ENCODE data around the gene TLE5.
"Not testable (repeated sequence)": the region's sequence is repeated elsewhere in the genome, so short reads cannot be mapped to it uniquely, and the experiment has no call there.

Gene TLE5

GRCh38 chr19:3058009-3058820 lies 4.1 kb downstream of the TLE5 start:
- no peaks in the 10 kb centered on the region for H3K27me3 Mint-ChIP-seq
- no peak overlapping the region for H3K4me3 Mint-ChIP-seq
- peaks cover 4% of the 10 kb centered on the region for H3K36me3 Mint-ChIP-seq
- H3K4me1 Mint-ChIP-seq = peaks cover 68% of the 10 kb centered on the region
- no peaks in the 10 kb centered on the region for H3K9me3 Mint-ChIP-seq
- H3K27ac Mint-ChIP-seq = peak overlapping the region; percentile 55

- H3K27ac Mint-ChIP-seq = peak overlapping the region; percentile 72
- no peaks in the 10 kb centered on the region for H3K27me3 Mint-ChIP-seq
- H3K4me3 Mint-ChIP-seq = no peak overlapping the region
- H3K9me3 Mint-ChIP-seq = no peaks in the 10 kb centered on the region
- peaks cover 67% of the 10 kb centered on the region for H3K4me1 Mint-ChIP-seq
- H3K36me3 Mint-ChIP-seq = peaks cover 4% of the 10 kb centered on the region
These were observed 5.0 kb downstream of the TLE5 start for GRCh38 chr19:3057275-3057714.

- H3K4me1 Mint-ChIP-seq = peaks cover 67% of the 10 kb centered on the region
- peak overlapping the region; percentile 48 for H3K27ac Mint-ChIP-seq
- H3K27me3 Mint-ChIP-seq = no peaks in the 10 kb centered on the region
- H3K36me3 Mint-ChIP-seq = peaks cover 4% of the 10 kb centered on the region
- no peak overlapping the region for H3K4me3 Mint-ChIP-seq
- H3K9me3 Mint-ChIP-seq = no peaks in the 10 kb centered on the region
These were observed 5.7 kb downstream of the TLE5 start for GRCh38 chr19:3056417-3057088.

GRCh38 chr19:3055741-3056416 lies 6.4 kb downstream of the TLE5 start:
- Mint-ChIP-seq H3K36me3 (peaks cover 4% of the 10 kb centered on the region), H3K4me3 (no peak overlapping the region), H3K9me3 (no peaks in the 10 kb centered on the region), H3K4me1 (peaks cover 65% of the 10 kb centered on the region), H3K27ac (no peak overlapping the region), H3K27me3 (no peaks in the 10 kb centered on the region)

GRCh38 chr19:3054972-3055740 lies 7.1 kb downstream of the TLE5 start:
- peaks cover 61% of the 10 kb centered on the region for H3K4me1 Mint-ChIP-seq
- no peaks in the 10 kb centered on the region for H3K27me3 Mint-ChIP-seq
- H3K4me3 Mint-ChIP-seq = no peak overlapping the region
- no peaks in the 10 kb centered on the region for H3K9me3 Mint-ChIP-seq
- H3K36me3 Mint-ChIP-seq = peaks cover 4% of the 10 kb centered on the region
- peak overlapping the region; percentile 52 for H3K27ac Mint-ChIP-seq

- H3K4me3 Mint-ChIP-seq = no peak overlapping the region
- no peaks in the 10 kb centered on the region for H3K9me3 Mint-ChIP-seq
- H3K4me1 Mint-ChIP-seq = peaks cover 54% of the 10 kb centered on the region
- peaks cover 4% of the 10 kb centered on the region for H3K36me3 Mint-ChIP-seq
- H3K27me3 Mint-ChIP-seq = no peaks in the 10 kb centered on the region
- peak overlapping the region; percentile 52 for H3K27ac Mint-ChIP-seq
These were observed 7.9 kb downstream of the TLE5 start for GRCh38 chr19:3054265-3054971.

GRCh38 chr19:3053780-3054179 lies 8.5 kb downstream of the TLE5 start:
- Mint-ChIP-seq H3K4me3 (no peak overlapping the region), H3K9me3 (no peaks in the 10 kb centered on the region), H3K36me3 (peaks cover 4% of the 10 kb centered on the region), H3K27me3 (no peaks in the 10 kb centered on the region), H3K4me1 (peaks cover 57% of the 10 kb centered on the region), H3K27ac (no peak overlapping the region)

GRCh38 chr19:3053218-3053621 lies 9.1 kb downstream of the TLE5 start:
- Mint-ChIP-seq H3K9me3 (no peaks in the 10 kb centered on the region), H3K27me3 (no peaks in the 10 kb centered on the region), H3K4me1 (peaks cover 51% of the 10 kb centered on the region), H3K36me3 (peaks cover 4% of the 10 kb centered on the region), H3K27ac (no peak overlapping the region), H3K4me3 (no peak overlapping the region)

GRCh38 chr19:3050016-3050415 lies 12.3 kb downstream of the TLE5 start:
- not testable (repeated sequence) for H3K9me3 Mint-ChIP-seq, H3K4me3 Mint-ChIP-seq, H3K27ac Mint-ChIP-seq, H3K27me3 Mint-ChIP-seq, H3K36me3 Mint-ChIP-seq
- peaks cover 36% of the 10 kb centered on the region for H3K4me1 Mint-ChIP-seq

GRCh38 chr19:3049089-3049488 lies 13.2 kb downstream of the TLE5 start:
- Mint-ChIP-seq H3K9me3 (no peaks in the 10 kb centered on the region), H3K36me3 (no peaks in the 10 kb centered on the region), H3K27ac (peak overlapping the region; percentile 25), H3K4me1 (peaks cover 26% of the 10 kb centered on the region), H3K27me3 (no peaks in the 10 kb centered on the region), H3K4me3 (no peak overlapping the region)

GRCh38 chr19:3048190-3048533 lies 14.1 kb downstream of the TLE5 start:
- H3K36me3 Mint-ChIP-seq = no peaks in the 10 kb centered on the region
- H3K9me3 Mint-ChIP-seq = no peaks in the 10 kb centered on the region
- peaks cover 17% of the 10 kb centered on the region for H3K4me1 Mint-ChIP-seq
- H3K27ac Mint-ChIP-seq = no peak overlapping the region
- H3K27me3 Mint-ChIP-seq = no peaks in the 10 kb centered on the region
- no peak overlapping the region for H3K4me3 Mint-ChIP-seq

GRCh38 chr19:3047496-3048189 lies 14.7 kb downstream of the TLE5 start:
- H3K27ac Mint-ChIP-seq = peak overlapping the region; percentile 80

GRCh38 chr19:3046698-3047495 lies 15.4 kb downstream of the TLE5 start:
- peaks cover 21% of the 10 kb centered on the region for H3K4me1 Mint-ChIP-seq
- peak overlapping the region; percentile 80 for H3K27ac Mint-ChIP-seq
- no peaks in the 10 kb centered on the region for H3K27me3 Mint-ChIP-seq
- no peaks in the 10 kb centered on the region for H3K36me3 Mint-ChIP-seq
- peak overlapping the region; percentile 92 for H3K4me3 Mint-ChIP-seq
- H3K9me3 Mint-ChIP-seq = no peaks in the 10 kb centered on the region

More at GRCh38 chr19:3047496-3048189, 14.7 kb downstream of the TLE5 start:
- H3K36me3 Mint-ChIP-seq = no peaks in the 10 kb centered on the region
- no peaks in the 10 kb centered on the region for H3K9me3 Mint-ChIP-seq
- peaks cover 19% of the 10 kb centered on the region for H3K4me1 Mint-ChIP-seq
- no peaks in the 10 kb centered on the region for H3K27me3 Mint-ChIP-seq
- peak overlapping the region; percentile 92 for H3K4me3 Mint-ChIP-seq

Measured in activated naive CD4-positive, alpha-beta T cell treated with anti-CD3 and anti-CD28 coated beads, Interleukin-2, amount 50 U/mL, for 24 hours (primary cell).